ENCODE results near the gene RFX5.

Gene RFX5

GRCh38 chr1:151342569-151342968 lies 4.5 kb downstream of the RFX5 start:
- H3K9ac ChIP-seq (ENCODE audit: insufficient read length, low read depth) = no peak overlapping the region
- TF ChIP-seq SUZ12 (IDR thresholded peaks at IDR 0.05; ENCODE audit: extremely low read depth, insufficient read depth, insufficient read length) (no peak), ZNF274 (IDR thresholded peaks at IDR 0.05; ENCODE audit: low read depth, low read length) (no peak), YY1 (IDR thresholded peaks at IDR 0.05; ENCODE audit: insufficient read depth, insufficient read length) (no peak)
- H3K4me3 ChIP-seq (ENCODE audit: insufficient read length, low read depth) = no peak overlapping the region
- H3K27me3 ChIP-seq (ENCODE audit: insufficient read depth, insufficient read length) = no peaks in the 10 kb centered on the region
- H3K4me1 ChIP-seq (ENCODE audit: insufficient read depth, insufficient read length) = peaks cover 8% of the 10 kb centered on the region
- H3K36me3 ChIP-seq (ENCODE audit: insufficient read depth, insufficient read length, low read length) = peaks cover 42% of the 10 kb centered on the region
- no peaks in the 10 kb centered on the region for H3K9me3 ChIP-seq (ENCODE audit: insufficient read depth, low read length)
- DNase-seq (ENCODE audit: low read depth, low spot score) = no peak

DNA sequence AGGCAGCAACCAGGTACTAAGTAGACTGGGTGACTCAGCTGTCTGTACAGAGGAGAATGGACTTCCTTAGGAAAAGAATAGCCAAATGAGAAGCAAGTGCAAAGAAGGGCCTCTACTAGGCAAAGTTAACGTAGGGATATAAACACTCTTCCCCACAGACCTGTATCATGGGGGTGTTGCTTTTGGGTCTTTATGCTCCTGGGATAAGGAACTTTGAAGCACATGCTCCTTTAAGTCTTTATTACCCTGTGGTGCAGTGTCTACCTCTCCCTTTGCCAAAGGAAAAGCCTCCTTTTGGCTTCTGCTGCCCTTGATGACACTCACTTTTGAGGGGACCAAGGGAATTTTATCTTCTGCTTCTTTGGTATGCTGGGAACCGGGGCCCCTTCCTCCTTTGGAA lies 5.0 kb downstream of the RFX5 start:
- TF ChIP-seq YY1 (IDR thresholded peaks at IDR 0.05; ENCODE audit: insufficient read depth, insufficient read length) = no peak
- no peak for TF ChIP-seq SUZ12 (IDR thresholded peaks at IDR 0.05; ENCODE audit: extremely low read depth, insufficient read depth, insufficient read length)
- Histone ChIP-seq H3K4me1 (ENCODE audit: insufficient read depth, insufficient read length) (peaks cover 8% of the 10 kb centered on the region), H3K36me3 (ENCODE audit: insufficient read depth, insufficient read length, low read length) (peaks cover 42% of the 10 kb centered on the region), H3K4me3 (ENCODE audit: insufficient read length, low read depth) (no peak overlapping the region), H3K9ac (ENCODE audit: insufficient read length, low read depth) (no peak overlapping the region), H3K27me3 (ENCODE audit: insufficient read depth, insufficient read length) (no peaks in the 10 kb centered on the region), H3K9me3 (ENCODE audit: insufficient read depth, low read length) (no peaks in the 10 kb centered on the region)
- no peak for DNase-seq (ENCODE audit: low read depth, low spot score)

- no peaks in the 10 kb centered on the region for H3K9me3 ChIP-seq (ENCODE audit: insufficient read depth, low read length)
- TF ChIP-seq SUZ12 (IDR thresholded peaks at IDR 0.05; ENCODE audit: extremely low read depth, insufficient read depth, insufficient read length) (no peak), ZNF274 (IDR thresholded peaks at IDR 0.05; ENCODE audit: low read depth, low read length) (no peak), YY1 (IDR thresholded peaks at IDR 0.05; ENCODE audit: insufficient read depth, insufficient read length) (no peak)
- H3K27me3 ChIP-seq (ENCODE audit: insufficient read depth, insufficient read length) = no peaks in the 10 kb centered on the region
- H3K36me3 ChIP-seq (ENCODE audit: insufficient read depth, insufficient read length, low read length) = peaks cover 41% of the 10 kb centered on the region
- peak; percentile 85 for DNase-seq (ENCODE audit: low read depth, low spot score)
- H3K9ac ChIP-seq (ENCODE audit: insufficient read length, low read depth) = no peak overlapping the region
- H3K4me3 ChIP-seq (ENCODE audit: insufficient read length, low read depth) = no peak overlapping the region
- peaks cover 7% of the 10 kb centered on the region for H3K4me1 ChIP-seq (ENCODE audit: insufficient read depth, insufficient read length)
These were observed 5.9 kb downstream of the RFX5 start for GRCh38 chr1:151340870-151341754.

DNA sequence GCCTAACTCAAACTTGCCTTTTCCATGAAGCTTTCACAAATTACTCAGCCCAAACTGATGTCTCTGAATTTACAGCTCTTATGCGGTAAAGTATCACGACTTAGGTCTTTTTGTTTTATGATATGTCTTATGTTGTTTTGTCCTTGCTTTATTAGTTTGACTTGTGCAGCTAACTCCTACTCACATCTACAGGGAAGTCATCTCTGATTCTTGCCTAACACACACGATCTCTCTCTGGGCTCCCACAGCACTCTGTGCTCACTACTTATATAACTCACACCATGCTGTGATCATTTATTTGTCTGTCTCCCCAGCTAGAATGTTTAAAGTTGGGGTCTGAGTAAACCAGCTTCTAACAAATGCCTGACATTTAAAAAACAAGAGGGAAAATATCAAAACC lies 10.5 kb downstream of the RFX5 start:
- TF ChIP-seq SUZ12 (IDR thresholded peaks at IDR 0.05; ENCODE audit: extremely low read depth, insufficient read depth, insufficient read length) = no peak
- no peak for TF ChIP-seq YY1 (IDR thresholded peaks at IDR 0.05; ENCODE audit: insufficient read depth, insufficient read length)
- TF ChIP-seq ZNF274 (IDR thresholded peaks at IDR 0.05; ENCODE audit: low read depth, low read length) = no peak
- no peaks in the 10 kb centered on the region for H3K9me3 ChIP-seq (ENCODE audit: insufficient read depth, low read length)
- no peak overlapping the region for H3K4me3 ChIP-seq (ENCODE audit: insufficient read length, low read depth)
- no peaks in the 10 kb centered on the region for H3K27me3 ChIP-seq (ENCODE audit: insufficient read depth, insufficient read length)
- no peak overlapping the region for H3K9ac ChIP-seq (ENCODE audit: insufficient read length, low read depth)
- DNase-seq (ENCODE audit: low read depth, low spot score) = no peak
- H3K4me1 ChIP-seq (ENCODE audit: insufficient read depth, insufficient read length) = no peaks in the 10 kb centered on the region
- no peaks in the 10 kb centered on the region for H3K36me3 ChIP-seq (ENCODE audit: insufficient read depth, insufficient read length, low read length)

DNA sequence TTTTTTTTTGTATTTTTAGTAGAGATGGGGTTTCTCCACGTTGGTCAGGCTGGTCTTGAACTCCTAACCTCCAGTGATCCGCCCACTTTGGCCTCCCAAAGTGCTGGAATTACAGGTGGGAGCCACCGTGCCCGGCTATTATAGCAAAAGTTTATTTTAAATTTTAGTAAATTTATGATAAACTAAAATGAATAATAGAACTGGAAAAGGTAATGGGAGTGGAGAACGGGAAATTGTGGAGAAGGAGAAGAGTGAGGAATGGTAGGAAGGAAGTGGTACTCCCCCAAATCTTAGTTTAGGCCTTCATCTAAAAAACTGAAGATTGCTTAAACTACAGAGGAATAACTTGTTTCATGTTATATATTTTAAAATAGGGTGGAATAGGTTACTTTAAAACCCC lies 12.2 kb downstream of the RFX5 start:
- no peak overlapping the region for H3K4me3 ChIP-seq (ENCODE audit: insufficient read length, low read depth)
- TF ChIP-seq ZNF274 (IDR thresholded peaks at IDR 0.05; ENCODE audit: low read depth, low read length) = no peak
- no peak for TF ChIP-seq YY1 (IDR thresholded peaks at IDR 0.05; ENCODE audit: insufficient read depth, insufficient read length)
- no peak for TF ChIP-seq SUZ12 (IDR thresholded peaks at IDR 0.05; ENCODE audit: extremely low read depth, insufficient read depth, insufficient read length)

DNA sequence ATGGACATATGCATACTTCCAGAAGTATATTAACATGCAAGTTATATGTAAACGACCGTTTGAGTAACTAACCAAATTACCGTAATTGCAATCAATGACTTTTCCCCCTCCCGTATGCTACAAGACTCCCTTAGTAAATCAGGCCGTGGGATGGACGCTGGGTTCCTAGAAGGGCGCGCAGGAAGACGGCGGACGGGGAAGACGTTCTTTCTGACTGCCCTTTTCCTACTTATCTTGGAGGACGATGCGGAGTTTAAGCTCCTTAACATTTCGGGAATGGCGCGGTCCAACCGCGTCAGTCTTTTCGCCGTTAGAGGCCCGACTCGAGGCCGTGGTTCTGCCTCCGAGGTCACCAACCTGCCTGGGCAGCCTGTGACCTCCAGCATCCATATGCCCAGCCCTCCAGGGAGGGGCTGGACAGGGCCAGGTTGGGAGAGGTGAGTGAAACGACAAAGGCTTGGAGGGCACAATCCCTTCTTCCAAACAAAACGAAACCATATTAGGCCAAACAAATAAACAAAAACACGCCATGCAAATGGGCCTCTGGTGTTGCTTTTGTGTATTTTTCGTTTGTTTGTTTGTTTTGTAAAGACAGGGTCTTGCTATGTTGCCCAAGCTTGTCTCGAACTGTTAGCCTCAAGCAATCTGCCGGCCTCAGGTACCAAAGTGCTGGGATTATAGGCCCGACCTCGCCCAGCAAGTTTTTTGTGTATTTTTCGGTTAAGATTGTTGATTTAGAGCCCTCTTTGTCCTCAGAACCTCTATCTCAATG lies 19.0 kb downstream of the RFX5 start:
- no peak for DNase-seq (ENCODE audit: low read depth, low spot score)
- no peak for TF ChIP-seq SUZ12 (IDR thresholded peaks at IDR 0.05; ENCODE audit: extremely low read depth, insufficient read depth, insufficient read length)
- no peak for TF ChIP-seq YY1 (IDR thresholded peaks at IDR 0.05; ENCODE audit: insufficient read depth, insufficient read length)
- TF ChIP-seq ZNF274 (IDR thresholded peaks at IDR 0.05; ENCODE audit: low read depth, low read length) = no peak
- peak overlapping the region; percentile 80 for H3K4me3 ChIP-seq (ENCODE audit: insufficient read length, low read depth)
- peaks cover 19% of the 10 kb centered on the region for H3K36me3 ChIP-seq (ENCODE audit: insufficient read depth, insufficient read length, low read length)
- H3K4me1 ChIP-seq (ENCODE audit: insufficient read depth, insufficient read length) = no peaks in the 10 kb centered on the region
- H3K9me3 ChIP-seq (ENCODE audit: insufficient read depth, low read length) = no peaks in the 10 kb centered on the region
- H3K27me3 ChIP-seq (ENCODE audit: insufficient read depth, insufficient read length) = no peaks in the 10 kb centered on the region
- H3K9ac ChIP-seq (ENCODE audit: insufficient read length, low read depth) = peak overlapping the region; percentile 88

More for the DNA sequence above, 12.2 kb downstream of the RFX5 start:
- Histone ChIP-seq H3K36me3 (ENCODE audit: insufficient read depth, insufficient read length, low read length) (no peaks in the 10 kb centered on the region), H3K27me3 (ENCODE audit: insufficient read depth, insufficient read length) (no peaks in the 10 kb centered on the region), H3K4me1 (ENCODE audit: insufficient read depth, insufficient read length) (no peaks in the 10 kb centered on the region), H3K9ac (ENCODE audit: insufficient read length, low read depth) (no peak overlapping the region), H3K9me3 (ENCODE audit: insufficient read depth, low read length) (no peaks in the 10 kb centered on the region)
- DNase-seq (ENCODE audit: low read depth, low spot score) = no peak
